Uterus (tissue), 4 donors: Measurements from ENCODE around the gene PYROXD2. TPM values are rescaled to one million over a fixed set of nuclear protein-coding genes. Genes with fewer than 3 reads are reported as not detected.
A peak's percentile ranks its signal among the peaks of the same experiment; 100 is the strongest.

ENCODE experiments used
- DNase-seq, 2 donors: peaks; one replicate each; pipeline ENCODE4 v3.0.0-alpha.2; 2019 to 2020
- H3K27ac ChIP-seq, 2 donors: fragments of 200-600 bp; sonication (generic); 1 replicate in 1 of 2; 2 replicates in 1 of 2; pipeline ENCODE4 v1.5.1; 2016 to 2018
- H3K27me3 ChIP-seq, 2 donors: fragments of 200-600 bp; sonication (generic); one replicate each; pipeline ENCODE4 v1.5.1; 2018 to 2019; ENCODE audit warnings: control low read depth in 1 of 2
- H3K36me3 ChIP-seq, 2 donors: fragments of 200-600 bp; sonication (generic); one replicate each; pipeline ENCODE4 v1.5.1; 2019; ENCODE audit warnings: control low read depth in 1 of 2
- H3K4me1 ChIP-seq, 2 donors: fragments of 200-600 bp; sonication (generic); one replicate each; pipeline ENCODE4 v1.5.1; 2018 to 2019; ENCODE audit warnings: control low read depth in 1 of 2
- H3K4me3 ChIP-seq, 2 donors: fragments of 200-600 bp; sonication (generic); 1 replicate in 1 of 2; 2 replicates in 1 of 2; pipeline ENCODE4 v1.5.1; 2018 to 2019; ENCODE audit warnings: mild to moderate bottlenecking in 1 of 2
- H3K9me3 ChIP-seq, 2 donors: fragments of 200-600 bp; sonication (generic); one replicate each; pipeline ENCODE4 v1.5.1; 2019; ENCODE audit warnings: control low read depth in 1 of 2
- CTCF ChIP-seq, 4 experiments: fragments of 200-600 bp in 2 of 4; fragments of 450-650 bp in 2 of 4; sonication (generic) in 2 of 4; IDR thresholded peaks; one replicate each; pipeline ENCODE4 v1.5.1; 2016 to 2019; ENCODE audit warnings: antibody characterized with exemption in 4 of 4, mild to moderate bottlenecking in 2 of 4, moderate library complexity in 1 of 4
- POLR2A ChIP-seq, 2 donors: fragments of 450-650 bp; IDR thresholded peaks; one replicate each; pipeline ENCODE4 v1.6.1; 2016; ENCODE audit warnings: antibody characterized with exemption in 2 of 2, mild to moderate bottlenecking in 1 of 2, moderate library complexity in 1 of 2
- intact Hi-C: fragments of 100-400 bp; cut with DNase I; formaldehyde crosslinking; loops from one replicate; pipeline ENCODE4 v1.15.1; 2023; ENCODE audit warnings: low total_unique reads
- total RNA-seq, 4 donors: library from RNA; depleted of rRNA in 3 of 4; stranded (reverse); fragments of >200 nt in 3 of 4; gene quantifications; one replicate each; pipeline versions ENCODE4 v1.1.0 to v1.2.4, GENCODE V29; 2014 to 2023
- donor health status: DM: yes; HTN: yes; CAD: no.

PYROXD2 gene
- total RNA-seq, 4 donors from 2014 or later, result 3.6 to 12.5 (median 7.5) TPM

- no peaks in the 10 kb centered on the region for H3K9me3 ChIP-seq
Observed at GRCh38 chr10:98378722-98379121, 36.3 kb downstream of the PYROXD2 start.

GRCh38 chr10:98377536-98377935, 37.4 kb downstream of the PYROXD2 start:
- DNase-seq, result no peak
- TF ChIP-seq POLR2A (IDR thresholded peaks at IDR 0.05) (no peak), CTCF (IDR thresholded peaks at IDR 0.05) (no peak)
- Histone ChIP-seq H3K9me3 (no peaks in the 10 kb centered on the region), H3K27ac (no peak overlapping the region), H3K4me1 (no peaks in the 10 kb centered on the region), H3K27me3 (no peaks in the 10 kb centered on the region), H3K4me3 (no peak overlapping the region), H3K36me3 (no peaks in the 10 kb centered on the region)
- intact Hi-C loops, result no loop called here

More at GRCh38 chr10:98378722-98379121, 36.3 kb downstream of the PYROXD2 start:
- intact Hi-C loops, result no loop called here
- no peaks in the 10 kb centered on the region for H3K36me3 ChIP-seq
- H3K4me1 ChIP-seq, result no peaks in the 10 kb centered on the region
- no peak for DNase-seq
- H3K4me3 ChIP-seq, result no peak overlapping the region
- TF ChIP-seq CTCF (IDR thresholded peaks at IDR 0.05) (no peak), POLR2A (IDR thresholded peaks at IDR 0.05) (no peak)
- no peak overlapping the region for H3K27ac ChIP-seq
- no peaks in the 10 kb centered on the region for H3K27me3 ChIP-seq

GRCh38 chr10:98377001-98377400, 38.0 kb downstream of the PYROXD2 start:
- Histone ChIP-seq H3K27me3 (no peaks in the 10 kb centered on the region), H3K9me3 (no peaks in the 10 kb centered on the region), H3K36me3 (no peaks in the 10 kb centered on the region), H3K4me3 (no peak overlapping the region), H3K4me1 (no peaks in the 10 kb centered on the region), H3K27ac (no peak overlapping the region)
- intact Hi-C loops, result no loop called here
- no peak for TF ChIP-seq POLR2A (IDR thresholded peaks at IDR 0.05)
- TF ChIP-seq CTCF (IDR thresholded peaks at IDR 0.05), result no peak
- no peak for DNase-seq

GRCh38 chr10:98376485-98376884, 38.5 kb downstream of the PYROXD2 start:
- intact Hi-C loops, result no loop called here
- Histone ChIP-seq H3K4me3 (no peak overlapping the region), H3K4me1 (no peaks in the 10 kb centered on the region), H3K9me3 (no peaks in the 10 kb centered on the region), H3K27ac (no peak overlapping the region), H3K36me3 (no peaks in the 10 kb centered on the region), H3K27me3 (no peaks in the 10 kb centered on the region)
- TF ChIP-seq POLR2A (IDR thresholded peaks at IDR 0.05), result no peak
- no peak for TF ChIP-seq CTCF (IDR thresholded peaks at IDR 0.05)
- DNase-seq, result no peak

GRCh38 chr10:98374217-98374985, 40.6 kb downstream of the PYROXD2 start:
- H3K36me3 ChIP-seq, result no peaks in the 10 kb centered on the region
- no peaks in the 10 kb centered on the region for H3K27me3 ChIP-seq
- TF ChIP-seq CTCF (IDR thresholded peaks at IDR 0.05), result no peak
- TF ChIP-seq POLR2A (IDR thresholded peaks at IDR 0.05), result no peak
- no peak overlapping the region for H3K4me3 ChIP-seq
- peak overlapping the region in 1 of 2 donors; percentile 18 for H3K27ac ChIP-seq
- DNase-seq, result no peak
- H3K9me3 ChIP-seq, result no peaks in the 10 kb centered on the region
- intact Hi-C loops, result no loop called here
- H3K4me1 ChIP-seq, result no peaks in the 10 kb centered on the region
